K562 (cell line): Measurements from ENCODE around the gene UBXN11. TPM values are rescaled to one million over a fixed set of nuclear protein-coding genes. Genes with fewer than 3 reads are reported as not detected.
A peak's percentile ranks its signal among the peaks of the same experiment; 100 is the strongest.

Source experiments
- BRF1 ChIP-seq: IDR thresholded peaks from 3 replicates; pipeline ENCODE4 v1.6.1; 2011; ENCODE audit warnings: borderline replicate concordance, mild to moderate bottlenecking; ENCODE audit not compliant: insufficient read length; ENCODE audit errors: extremely low read depth
- COPS2 ChIP-seq: fragments of 450-650 bp; conservative IDR thresholded peaks from 2 replicates; pipeline ENCODE4 v1.6.1; 2016; ENCODE audit warnings: mild to moderate bottlenecking, moderate library complexity
- ELF4 ChIP-seq: fragments of 450-650 bp; formaldehyde crosslinking; IDR thresholded peaks from 2 replicates; pipeline ENCODE4 v1.4.0; 2022; ENCODE audit warnings: missing genetic modification characterization
- ELK3 ChIP-seq: fragments of 450-650 bp; formaldehyde crosslinking; IDR thresholded peaks from 2 replicates; pipeline ENCODE4 v1.4.0; 2020; ENCODE audit warnings: mild to moderate bottlenecking
- ETV5 ChIP-seq: sonication (generic); formaldehyde crosslinking; IDR thresholded peaks from 2 replicates; pipeline ENCODE4 v1.4.0; 2020; ENCODE audit warnings: low read depth, mild to moderate bottlenecking, missing genetic modification reagents
- HNRNPLL ChIP-seq: fragments of 200-400 bp; formaldehyde crosslinking; IDR thresholded peaks from 2 replicates; pipeline ENCODE4 v1.6.1; 2017; ENCODE audit warnings: low read length, low read depth, mild to moderate bottlenecking; ENCODE audit not compliant: poor library complexity, severe bottlenecking
- HOMEZ ChIP-seq: fragments of 250-450 bp; sonication (Bioruptor Pico); IDR thresholded peaks from 2 replicates; pipeline ENCODE4 v1.4.0; 2020; ENCODE audit warnings: mild to moderate bottlenecking, moderate library complexity
- KAT2B ChIP-seq: IDR thresholded peaks from one replicate; pipeline ENCODE4 v1.6.1; 2012; ENCODE audit warnings: low read depth, mild to moderate bottlenecking, control low read depth, inconsistent platforms, low read length, moderate library complexity
- LARP7 ChIP-seq: fragments of 450-650 bp; IDR thresholded peaks from 2 replicates; pipeline ENCODE4 v1.6.1; 2016
- MBD2 ChIP-seq: sonication (generic); IDR thresholded peaks from 2 replicates; pipeline ENCODE4 v1.6.1; 2016; ENCODE audit warnings: low read depth, borderline replicate concordance
- PHB2 ChIP-seq: fragments of 450-650 bp; IDR thresholded peaks from 2 replicates; pipeline ENCODE4 v1.6.1; 2017; ENCODE audit warnings: low read depth
- PHF21A ChIP-seq: fragments of 450-650 bp; IDR thresholded peaks from 2 replicates; pipeline ENCODE4 v1.6.1; 2017; ENCODE audit warnings: low read depth, borderline replicate concordance
- POLR2G ChIP-seq: fragments of 200-400 bp; formaldehyde crosslinking; IDR thresholded peaks from 2 replicates; pipeline ENCODE4 v1.6.1; 2017; ENCODE audit warnings: low read depth, mild to moderate bottlenecking, antibody characterized with exemption, low read length, moderate library complexity
- PRMT5 ChIP-seq: sonication (generic); formaldehyde crosslinking; IDR thresholded peaks from 2 replicates; pipeline ENCODE4 v1.5.0; 2020; ENCODE audit warnings: missing genetic modification reagents
- RBM17 ChIP-seq: fragments of 200-400 bp; formaldehyde crosslinking; IDR thresholded peaks from 2 replicates; pipeline ENCODE4 v1.6.1; 2017; ENCODE audit warnings: low read depth, mild to moderate bottlenecking, low read length, borderline replicate concordance
- RCOR1 ChIP-seq, 2 experiments: IDR thresholded peaks; 2 replicates each; pipeline ENCODE4 v1.6.1; 2012; ENCODE audit warnings: low read depth in 2 of 2, low read length in 2 of 2, borderline replicate concordance in 1 of 2, improper control_type of control experiment in 1 of 2
- RNF219 ChIP-seq: fragments of 250-450 bp; sonication (Bioruptor Pico); IDR thresholded peaks from 2 replicates; pipeline ENCODE4 v1.5.0; 2022; ENCODE audit warnings: mild to moderate bottlenecking
- SIX5 ChIP-seq, 2 experiments: IDR thresholded peaks; 2 replicates each; pipeline ENCODE4 v1.6.1; 2011; ENCODE audit warnings: low read length in 2 of 2, borderline replicate concordance in 1 of 2, low read depth in 1 of 2, mild to moderate bottlenecking in 1 of 2, moderate library complexity in 1 of 2; ENCODE audit not compliant: insufficient read depth in 1 of 2
- ZFX ChIP-seq: sonication (generic); formaldehyde crosslinking; IDR thresholded peaks from 2 replicates; pipeline ENCODE4 v1.8.0; 2022; ENCODE audit warnings: mild to moderate bottlenecking, missing genetic modification reagents, moderate library complexity
- ZNF224 ChIP-seq: sonication (generic); formaldehyde crosslinking; IDR thresholded peaks from 2 replicates; pipeline ENCODE4 v1.8.0; 2022; ENCODE audit warnings: mild to moderate bottlenecking, missing genetic modification reagents
- ZNF311 ChIP-seq: fragments of 250-450 bp; sonication (Bioruptor Pico); IDR thresholded peaks from 2 replicates; pipeline ENCODE4 v1.4.0; 2020; ENCODE audit warnings: mild to moderate bottlenecking, moderate library complexity
- ZNF384 ChIP-seq: IDR thresholded peaks from 2 replicates; pipeline ENCODE4 v1.6.1; 2012; ENCODE audit warnings: low read depth, low read length, improper control_type of control experiment
- ZNF57 ChIP-seq: fragments of 450-650 bp; formaldehyde crosslinking; IDR thresholded peaks from 2 replicates; pipeline ENCODE4 v1.4.0; 2020; ENCODE audit warnings: mild to moderate bottlenecking, moderate library complexity
- ZNF75A ChIP-seq: fragments of 450-650 bp; formaldehyde crosslinking; IDR thresholded peaks from 2 replicates; pipeline ENCODE4 v1.4.0; 2020; ENCODE audit warnings: mild to moderate bottlenecking
- polyA plus RNA-seq, 8 experiments: library from polyadenylated mRNA; depleted of rRNA in 4 of 8; stranded (reverse) in 5 of 8; unstranded in 3 of 8; fragments of >200 nt; fragmentation: Nextera tagmentation in 2 of 8; fragmentation: Illumina TruSeq in 1 of 8; extraction: Ambion mirVana in 2 of 8; extraction: Trizol in 1 of 8; gene quantifications; 2 replicates each; pipeline versions ENCODE4 v1.2.1 to v1.2.3, GENCODE V29; 2011 to 2014; ENCODE audit warnings: inconsistent platforms in 1 of 8, missing spikeins in 1 of 8
- total RNA-seq, 7 experiments: library from RNA; depleted of rRNA in 6 of 7; stranded (reverse); fragments of >200 nt in 6 of 7; fragmentation: Illumina TruSeq in 2 of 7; extraction: Trizol in 2 of 7; gene quantifications; 2 replicates each; pipeline versions ENCODE4 v1.2.1 to v1.2.3, GENCODE V29; 2011 to 2021; ENCODE audit warnings: low replicate concordance in 1 of 7

Gene UBXN11
- total and polyA plus RNA-seq, 9 of the 15 experiments (the other 6 are each of a cell fraction or from before 2014, with no cell fraction given) = 0.48 to 34.3 (median 11.3) TPM

GRCh38 chr1:26284597-26285347 lies 21.7 kb downstream of the UBXN11 start (continued):
- no peak for TF ChIP-seq SIX5 (IDR thresholded peaks at IDR 0.05; ENCODE audit: borderline replicate concordance in 1 of 2, insufficient read depth in 1 of 2, low read depth in 1 of 2, low read length in 2 of 2)
- no peak for TF ChIP-seq ZNF224 (CRISPR knock-in tag)
- no peak for TF ChIP-seq KAT2B
- peak; percentile 32 for TF ChIP-seq POLR2G
- peak; percentile 63 to 94 for TF ChIP-seq RCOR1 (IDR thresholded peaks at IDR 0.05; ENCODE audit: borderline replicate concordance in 1 of 2, low read depth in 2 of 2, low read length in 2 of 2)
- TF ChIP-seq ZNF384 = no peak
- TF ChIP-seq ZNF57 (CRISPR knock-in tag) = no peak
- TF ChIP-seq HNRNPLL = no peak
- TF ChIP-seq LARP7 = no peak
- TF ChIP-seq MBD2 = peak; percentile 80
- no peak for TF ChIP-seq PRMT5
- no peak for TF ChIP-seq PHB2
- peak; percentile 70 for TF ChIP-seq ZFX (CRISPR knock-in tag)
- TF ChIP-seq PHF21A = no peak
- TF ChIP-seq ZNF75A (CRISPR knock-in tag) = no peak
- TF ChIP-seq RBM17 = no peak
- TF ChIP-seq HOMEZ (CRISPR knock-in tag) = no peak
- TF ChIP-seq ELF4 (CRISPR knock-in tag) = peak; percentile 2; the same call in 1 of the 2 replicates
- no peak for TF ChIP-seq COPS2
- no peak for TF ChIP-seq ELK3 (CRISPR knock-in tag)
- TF ChIP-seq ZNF311 (CRISPR knock-in tag) = no peak; the same call in 1 of the 2 replicates
- TF ChIP-seq RNF219 (CRISPR knock-in tag) = no peak
- no peak for TF ChIP-seq BRF1
- peak; percentile 87 for TF ChIP-seq ETV5 (CRISPR knock-in tag)
